ENCODE results near the gene STUB1. TPM values are rescaled to one million over a fixed set of nuclear protein-coding genes. Genes with fewer than 3 reads are reported as not detected.

STUB1 gene
- total RNA-seq, 4 donors from 2014 or later = 116 to 143 (median 125) TPM

- Histone ChIP-seq H3K27ac (no peak overlapping the region), H3K27me3 (no peaks in the 10 kb centered on the region), H3K9me3 (no peaks in the 10 kb centered on the region), H3K4me1 (peaks cover 8% of the 10 kb centered on the region), H3K36me3 (peaks cover 53% of the 10 kb centered on the region), H3K4me3 (no peak overlapping the region)
- DNase-seq (ENCODE audit: low spot score in 2 of 2) = no peak
- TF ChIP-seq POLR2AphosphoS5 (IDR thresholded peaks at IDR 0.05) (no peak), POLR2A (IDR thresholded peaks at IDR 0.05) (no peak), CTCF (IDR thresholded peaks at IDR 0.05) (no peak), EP300 (IDR thresholded peaks at IDR 0.05) (no peak)
- no CpG with 5 or more reads among the region's 22 CpGs for WGBS
Observed at GRCh38 chr16:657487-657886, 22.7 kb upstream of the STUB1 start.

GRCh38 chr16:658679-659571, 21.3 kb upstream of the STUB1 start:
- Histone ChIP-seq H3K9me3 (no peaks in the 10 kb centered on the region), H3K36me3 (peaks cover 45% of the 10 kb centered on the region), H3K4me1 (peaks cover 8% of the 10 kb centered on the region), H3K27ac (no peak overlapping the region), H3K4me3 (no peak overlapping the region), H3K27me3 (no peaks in the 10 kb centered on the region)
- no peak for DNase-seq (ENCODE audit: low spot score in 2 of 2)
- TF ChIP-seq POLR2AphosphoS5 (IDR thresholded peaks at IDR 0.05) (no peak), POLR2A (IDR thresholded peaks at IDR 0.05) (no peak), EP300 (IDR thresholded peaks at IDR 0.05) (no peak), CTCF (IDR thresholded peaks at IDR 0.05) (no peak)
- WGBS = 80% methylated on average over 1 of the region's 35 CpGs

- DNase-seq (ENCODE audit: low spot score in 2 of 2) = no peak
- Histone ChIP-seq H3K9me3 (no peaks in the 10 kb centered on the region), H3K36me3 (peaks cover 44% of the 10 kb centered on the region), H3K4me3 (no peak overlapping the region), H3K27me3 (no peaks in the 10 kb centered on the region), H3K27ac (no peak overlapping the region), H3K4me1 (peaks cover 8% of the 10 kb centered on the region)
- no CpG with 5 or more reads among the region's 20 CpGs for WGBS
- TF ChIP-seq POLR2AphosphoS5 (IDR thresholded peaks at IDR 0.05) (no peak), EP300 (IDR thresholded peaks at IDR 0.05) (no peak), CTCF (IDR thresholded peaks at IDR 0.05) (no peak), POLR2A (IDR thresholded peaks at IDR 0.05) (no peak)
Observed at GRCh38 chr16:659618-660017, 20.6 kb upstream of the STUB1 start.

GRCh38 chr16:660132-660458, 20.1 kb upstream of the STUB1 start:
- Histone ChIP-seq H3K27ac (no peak overlapping the region), H3K4me3 (peak overlapping the region; percentile 21), H3K4me1 (peaks cover 8% of the 10 kb centered on the region), H3K9me3 (no peaks in the 10 kb centered on the region), H3K36me3 (peaks cover 41% of the 10 kb centered on the region), H3K27me3 (no peaks in the 10 kb centered on the region)
- TF ChIP-seq EP300 (IDR thresholded peaks at IDR 0.05) (no peak), CTCF (IDR thresholded peaks at IDR 0.05) (no peak), POLR2A (IDR thresholded peaks at IDR 0.05) (no peak), POLR2AphosphoS5 (IDR thresholded peaks at IDR 0.05) (no peak)
- 60% methylated on average over 4 of the region's 6 CpGs for WGBS
- no peak for DNase-seq (ENCODE audit: low spot score in 2 of 2)

GRCh38 chr16:660459-661183, 19.6 kb upstream of the STUB1 start:
- H3K9me3 ChIP-seq = no peaks in the 10 kb centered on the region
- H3K27ac ChIP-seq = no peak overlapping the region
- no CpG with 5 or more reads among the region's 43 CpGs for WGBS
- peak overlapping the region; percentile 21 for H3K4me3 ChIP-seq
- peaks cover 8% of the 10 kb centered on the region for H3K4me1 ChIP-seq
- DNase-seq (ENCODE audit: low spot score in 2 of 2) = peak; percentile 93
- H3K27me3 ChIP-seq = no peaks in the 10 kb centered on the region
- peaks cover 36% of the 10 kb centered on the region for H3K36me3 ChIP-seq
- TF ChIP-seq EP300 (IDR thresholded peaks at IDR 0.05) (no peak), CTCF (IDR thresholded peaks at IDR 0.05) (peak; percentile 42 to 59), POLR2A (IDR thresholded peaks at IDR 0.05) (no peak), POLR2AphosphoS5 (IDR thresholded peaks at IDR 0.05) (peak in 1 of 3 donors; percentile 53)
